ENCODE results near the gene NDEL1. TPM values are rescaled to one million over a fixed set of nuclear protein-coding genes. Genes with fewer than 3 reads are reported as not detected.

Gene NDEL1
- total RNA-seq, 1 experiment from 2014 or later: 38.4 TPM

- DNase-seq: peak; percentile 58
Measured at GRCh38 chr17:8391711-8392110, 44.0 kb upstream of the NDEL1 start.

More at GRCh38 chr17:8391711-8392110, 44.0 kb upstream of the NDEL1 start:
- H2AK5ac ChIP-seq (ENCODE audit: insufficient read length, low read length): no peak overlapping the region
- Mint-ChIP-seq H3K9me3 (no peaks in the 10 kb centered on the region), H3K36me3 (ENCODE audit: insufficient read depth in 1 of 3, low read depth in 3 of 3) (no peaks in the 10 kb centered on the region), H3K27ac (no peak overlapping the region), H3K27me3 (ENCODE audit: low read depth) (peaks cover 14% of the 10 kb centered on the region), H3K4me1 (peaks cover 15% of the 10 kb centered on the region in 2 experiments), H3K4me3 (no peak overlapping the region)
- H3K79me2 ChIP-seq (ENCODE audit: insufficient read depth, low read length): no peaks in the 10 kb centered on the region
- TF ChIP-seq CTCF (conservative IDR thresholded peaks at IDR 0.05): no peak
- no peak overlapping the region for H3K4ac ChIP-seq (ENCODE audit: low read depth, low read length)
- no peak overlapping the region for H4K8ac ChIP-seq (replicated peaks; ENCODE audit: insufficient read length, low read depth, low read length)
- H3K27me3 ChIP-seq (ENCODE audit: insufficient read depth, low read length): peaks cover 3% of the 10 kb centered on the region; the same call in 1 of the 2 replicates
- H3T11ph ChIP-seq (ENCODE audit: low read length): no peak overlapping the region
- WGBS (ENCODE audit: extremely low coverage, insufficient read length, low lambda C conversion rate): no CpG with 5 or more reads among the region's 9 CpGs
- no peak overlapping the region for H3K9ac ChIP-seq (ENCODE audit: extremely low read depth, insufficient read length, low read length)
- H3K56ac ChIP-seq (ENCODE audit: insufficient read length, low read depth, low read length): no peak overlapping the region
- no peak overlapping the region for H2BK120ac ChIP-seq (ENCODE audit: low read depth, low read length, poor library complexity, severe bottlenecking)
- no peak overlapping the region for H3K27ac ChIP-seq (ENCODE audit: insufficient read length, low read depth, low read length)
- H4K91ac ChIP-seq (ENCODE audit: insufficient read length, low read depth, low read length): no peak overlapping the region
- no peaks in the 10 kb centered on the region; the same call in 1 of the 2 replicates for H3K4me1 ChIP-seq (ENCODE audit: insufficient read depth, low read length)
- no peak overlapping the region for H2AFZ ChIP-seq (ENCODE audit: low read length)
- no peaks in the 10 kb centered on the region for H3K9me3 ChIP-seq (ENCODE audit: control insufficient read depth, low read depth, low read length)
- no peaks in the 10 kb centered on the region for H4K20me1 ChIP-seq (ENCODE audit: control insufficient read depth, insufficient read depth, insufficient read length)
- H3K23me2 ChIP-seq (ENCODE audit: insufficient read length, low read depth, low read length, poor library complexity, severe bottlenecking): no peaks in the 10 kb centered on the region
- H2BK15ac ChIP-seq (ENCODE audit: low read depth, low read length): no peak overlapping the region
- H3K4me2 ChIP-seq (ENCODE audit: insufficient read depth, insufficient read length, low read length): no peak overlapping the region
- H3K18ac ChIP-seq (ENCODE audit: insufficient read length, low read depth, low read length): no peak overlapping the region
- no peak overlapping the region for H2BK5ac ChIP-seq (ENCODE audit: insufficient read length, low read length)
- H4K5ac ChIP-seq (ENCODE audit: insufficient read length, low read depth, low read length): no peak overlapping the region
- no peaks in the 10 kb centered on the region for H3K79me1 ChIP-seq (ENCODE audit: insufficient read depth, low read depth, low read length, poor library complexity, severe bottlenecking)
- H3K14ac ChIP-seq (ENCODE audit: insufficient read depth, low read length): no peak overlapping the region
- H2BK20ac ChIP-seq (ENCODE audit: low read depth, low read length, poor library complexity, severe bottlenecking): no peak overlapping the region
- H3K23ac ChIP-seq (ENCODE audit: insufficient read length, low read depth, low read length): no peak overlapping the region
- no peak overlapping the region for H2BK12ac ChIP-seq (ENCODE audit: insufficient read length, low read depth, low read length)

Measured in H9 (cell line).